HepG2 (cell line): ENCODE data around the gene CCDC106. TPM values are rescaled to one million over a fixed set of nuclear protein-coding genes. Genes with fewer than 3 reads are reported as not detected.
A peak's percentile ranks its signal among the peaks of the same experiment; 100 is the strongest.

Experiments used
- ATAC-seq: fragments of 200-7000 bp; cut with Tn5 transposase; 3 replicates; pipeline ENCODE4 v1.9.1; 2020; ENCODE audit warnings: mild to moderate bottlenecking, moderate library complexity
- BruUV-seq: library from RNA; stranded (reverse); fragments of 400-500 nt; replicated peaks from 2 replicates; lab custom pipeline; 2021; lab: Mats Ljungman, UMichigan
- CTCF ChIA-PET: fragments of 300-600 bp; formaldehyde crosslinking; extraction: SDS; loops from one replicate; lab custom pipeline; 2021; ENCODE audit warnings: low total read pairs, inconsistent platforms, low intra/inter-chr PET ratio; lab: Yijun Ruan, JAX
- POLR2A ChIA-PET: fragments of 350-600 bp; sonication (Branson Sonifier 250); formaldehyde crosslinking; loops from one replicate; lab custom pipeline; 2020; ENCODE audit warnings: antibody characterized with exemption, inconsistent platforms; lab: Yijun Ruan, JAX
- DNase-seq: peaks from one replicate; pipeline ENCODE4 v3.0.0-alpha.2; 2015; ENCODE audit warnings: low spot score
- FAIRE-seq: peaks from 3 replicates; lab custom pipeline; 2011; peaks lifted over from hg19 to GRCh38; lab: Jason Lieb, UNC
- H2AFZ ChIP-seq: one replicate; pipeline ENCODE4 v1.6.1; 2011; ENCODE audit warnings: low read length, inconsistent platforms
- H3K27ac ChIP-seq: fragments of 300-600 bp; 3 replicates; pipeline ENCODE4 v1.8.0; 2011; ENCODE audit warnings: mixed run types, mild to moderate bottlenecking, mixed read lengths, low read length, inconsistent platforms; ENCODE audit not compliant: insufficient read depth; ENCODE audit errors: extremely low read length
- H3K27me3 ChIP-seq, 2 experiments: fragments of 200-600 bp in 1 of 2; 2 replicates in 1 of 2; 3 replicates in 1 of 2; pipeline versions ENCODE4 v1.6.0 to v1.8.0; 2011; ENCODE audit warnings: low read length in 2 of 2, mild to moderate bottlenecking in 2 of 2, moderate library complexity in 2 of 2, inconsistent platforms in 1 of 2; ENCODE audit not compliant: insufficient read depth in 2 of 2, control insufficient read depth in 1 of 2
- H3K36me3 ChIP-seq, 2 experiments: fragments of 200-600 bp in 1 of 2; replicated peaks in 1 of 2; 2 replicates in 1 of 2; 3 replicates in 1 of 2; pipeline versions ENCODE4 v1.5.1 to v1.8.0; 2011; ENCODE audit warnings: low read length in 2 of 2, inconsistent platforms in 1 of 2; ENCODE audit not compliant: insufficient read depth in 2 of 2, control insufficient read depth in 1 of 2
- H3K4me1 ChIP-seq: 2 replicates; pipeline ENCODE4 v1.5.1; 2012; ENCODE audit warnings: low read length, inconsistent platforms; ENCODE audit not compliant: insufficient read depth
- H3K4me2 ChIP-seq: 2 replicates; pipeline ENCODE4 v1.6.0; 2011; ENCODE audit warnings: low read depth, low read length, inconsistent platforms
- H3K4me3 ChIP-seq, 3 experiments: fragments of 200-600 bp in 1 of 3; sonication (generic), shearing (Covaris generic) in 1 of 3; replicated peaks in 1 of 3; 2 replicates each; pipeline ENCODE4 v1.5.1; 2011 to 2016; ENCODE audit warnings: low read length in 3 of 3, inconsistent platforms in 2 of 3, low read depth in 2 of 3, mild to moderate bottlenecking in 2 of 3, control low read depth in 1 of 3, mixed read lengths in 1 of 3; ENCODE audit not compliant: insufficient read depth in 1 of 3
- H3K79me2 ChIP-seq: one replicate; pipeline ENCODE4 v1.6.1; 2011; ENCODE audit warnings: low read length, inconsistent platforms; ENCODE audit not compliant: insufficient read depth
- H3K9ac ChIP-seq: 2 replicates; pipeline ENCODE4 v1.6.0; 2011; ENCODE audit warnings: mild to moderate bottlenecking, low read depth, low read length, inconsistent platforms; ENCODE audit not compliant: insufficient read depth
- H3K9me3 ChIP-seq: 2 replicates; pipeline ENCODE4 v1.5.1; 2012; ENCODE audit warnings: mild to moderate bottlenecking, low read length
- H4K20me1 ChIP-seq: 2 replicates; pipeline ENCODE4 v1.6.0; 2011; ENCODE audit warnings: inconsistent platforms, mild to moderate bottlenecking, low read length, moderate library complexity; ENCODE audit not compliant: insufficient read depth
- CSRNP1 ChIP-seq: sonication (generic); formaldehyde crosslinking; IDR thresholded peaks from 2 replicates; pipeline ENCODE4 v1.8.1; 2023; ENCODE audit warnings: mild to moderate bottlenecking, missing genetic modification reagents
- FOSL1 ChIP-seq: sonication (generic); formaldehyde crosslinking; IDR thresholded peaks from 2 replicates; pipeline ENCODE4 v1.9.0; 2021; ENCODE audit warnings: missing genetic modification reagents, borderline replicate concordance
- MAX ChIP-seq: IDR thresholded peaks from 2 replicates; pipeline ENCODE4 v1.6.1; 2012; ENCODE audit warnings: inconsistent platforms
- POGZ ChIP-seq: sonication (generic); formaldehyde crosslinking; IDR thresholded peaks from 2 replicates; pipeline ENCODE4 v1.4.0; 2020; ENCODE audit warnings: mild to moderate bottlenecking, missing genetic modification reagents
- POLR2A ChIP-seq, 2 experiments: IDR thresholded peaks; 2 replicates each; pipeline ENCODE4 v1.6.1; 2011; ENCODE audit warnings: low read depth in 2 of 2, low read length in 2 of 2, mild to moderate bottlenecking in 1 of 2, moderate library complexity in 1 of 2; ENCODE audit not compliant: insufficient read depth in 1 of 2
- RFX3 ChIP-seq: IDR thresholded peaks from 2 replicates; pipeline ENCODE4 v1.6.1; 2016; ENCODE audit warnings: missing biosample characterization, missing genetic modification reagents
- RORA ChIP-seq: sonication (generic); formaldehyde crosslinking; IDR thresholded peaks from 2 replicates; pipeline ENCODE4 v1.5.0; 2020; ENCODE audit warnings: mild to moderate bottlenecking, missing genetic modification reagents, moderate library complexity
- TFAP4 ChIP-seq: sonication (generic); IDR thresholded peaks from 2 replicates; pipeline ENCODE4 v1.6.1; 2016; ENCODE audit warnings: low read depth, borderline replicate concordance
- ZC3H13 ChIP-seq: sonication (generic); formaldehyde crosslinking; IDR thresholded peaks from 2 replicates; pipeline ENCODE4 v1.8.1; 2023; ENCODE audit warnings: mild to moderate bottlenecking, missing genetic modification reagents, moderate library complexity
- ZFYVE20 ChIP-seq: sonication (generic); formaldehyde crosslinking; IDR thresholded peaks from 2 replicates; pipeline ENCODE4 v1.8.0; 2023; ENCODE audit warnings: low read depth, mild to moderate bottlenecking, moderate library complexity, missing genetic modification reagents, borderline replicate concordance
- ZMYM2 ChIP-seq: sonication (generic); formaldehyde crosslinking; IDR thresholded peaks from 2 replicates; pipeline ENCODE4 v1.8.0; 2022; ENCODE audit warnings: mild to moderate bottlenecking, missing genetic modification reagents
- ZNF121 ChIP-seq: sonication (generic); formaldehyde crosslinking; IDR thresholded peaks from 2 replicates; pipeline ENCODE4 v1.5.0; 2020; ENCODE audit warnings: mild to moderate bottlenecking, missing genetic modification reagents
- ZNF251 ChIP-seq: sonication (generic); formaldehyde crosslinking; IDR thresholded peaks from 2 replicates; pipeline ENCODE4 v1.9.0; 2021; ENCODE audit warnings: mild to moderate bottlenecking, missing genetic modification reagents
- ZNF263 ChIP-seq: sonication (generic); formaldehyde crosslinking; IDR thresholded peaks from 2 replicates; pipeline ENCODE4 v1.4.0; 2020; ENCODE audit warnings: missing genetic modification reagents
- ZNF264 ChIP-seq: sonication (generic); formaldehyde crosslinking; IDR thresholded peaks from 2 replicates; pipeline ENCODE4 v1.4.0; 2020; ENCODE audit warnings: missing genetic modification reagents
- ZSCAN5A ChIP-seq: sonication (generic); formaldehyde crosslinking; IDR thresholded peaks from 2 replicates; pipeline ENCODE4 v1.8.0; 2022; ENCODE audit warnings: mild to moderate bottlenecking, missing genetic modification reagents, borderline replicate concordance
- WGBS: methylation state at CpG from one replicate; pipeline ENCODE4 v1.1.6; 2017; ENCODE audit warnings: low lambda C conversion rate; 5-methylcytosine and 5-hydroxymethylcytosine counted together
- in situ Hi-C: cut with HindIII; loops from 2 replicates; pipeline ENCODE4 v1.10.0; 2017; ENCODE audit warnings: low pct_unique_long_range_greater_than_20kb; ENCODE audit not compliant: extremely low pct_ligation_motif_present
- intact Hi-C: fragments of 100-400 bp; cut with micrococcal nuclease; formaldehyde crosslinking; loops from one replicate; pipeline ENCODE4 v1.10.0; 2022; ENCODE audit not compliant: unreplicated experiment
- polyA plus RNA-seq, 8 experiments: library from polyadenylated mRNA; depleted of rRNA in 3 of 8; stranded (reverse) in 7 of 8; unstranded in 1 of 8; fragments of >200 nt; fragmentation: Illumina TruSeq in 4 of 8; extraction: Trizol in 4 of 8; gene quantifications; 2 replicates each; pipeline versions ENCODE4 v1.2.1 to v1.2.3, GENCODE V29; 2011 to 2016; ENCODE audit warnings: low read depth in 4 of 8, missing spikeins in 1 of 8, mixed read lengths in 1 of 8; ENCODE audit not compliant: insufficient read depth in 1 of 8
- total RNA-seq, 5 experiments: library from RNA; depleted of rRNA; stranded (reverse); fragments of >200 nt; fragmentation: Illumina TruSeq; extraction: Trizol; gene quantifications; 2 replicates each; pipeline ENCODE4 v1.2.3, GENCODE V29; 2016; ENCODE audit warnings: low read depth in 1 of 5

Gene CCDC106
- total and polyA plus RNA-seq, 2 of the 13 experiments (the other 11 are each of a cell fraction or from before 2014, with no cell fraction given), result 4.7 to 8.8 TPM

- in situ Hi-C loops, result no loop called here
- POLR2A ChIA-PET, result interaction anchor here (0.7 to 1.1 kb wide), 5 partner anchors 9 to 185 kb away, joined by 3 to 5 read pairs (median 4); partner anchors contain the start of gene ZNF628
- Histone ChIP-seq H3K4me3 (peak overlapping the region; percentile 78 to 96 (median 96)), H4K20me1 (no peaks in the 10 kb centered on the region), H3K4me1 (peaks cover 51% of the 10 kb centered on the region), H3K79me2 (peaks cover 34% of the 10 kb centered on the region), H3K9ac (peak overlapping the region; percentile 86), H3K36me3 (peaks cover 0 to 10% of the 10 kb centered on the region in 2 experiments; a peak in 2 of 5 replicates), H2AFZ (no peak overlapping the region), H3K27me3 (no peaks in the 10 kb centered on the region; a peak in 1 of 5 replicates)
- intact Hi-C loops, result no loop called here
- CTCF ChIA-PET, result no interaction called here
- no TSS peak for BruUV-seq
- TF ChIP-seq CSRNP1, result peak; percentile 23; the same call in 1 of the 2 replicates
- TF ChIP-seq ZFYVE20, result 0 out of 2 replicates have a peak, but pooled peaks have one; percentile 24
- TF ChIP-seq ZNF263 (CRISPR knock-in tag), result no peak
- TF ChIP-seq POGZ, result no peak
- no peak for TF ChIP-seq ZNF264 (CRISPR knock-in tag)
- no peak for TF ChIP-seq ZNF251
- TF ChIP-seq ZNF121, result no peak
- TF ChIP-seq RFX3 (CRISPR knock-in tag), result no peak
- 0 out of 2 replicates have a peak, but pooled peaks have one; percentile 7 for TF ChIP-seq TFAP4
- TF ChIP-seq POLR2A (IDR thresholded peaks at IDR 0.05; ENCODE audit: insufficient read depth in 1 of 2, low read depth in 2 of 2, low read length in 2 of 2), result 0 out of 4 replicates have a peak, but pooled peaks of 1 of the 2 experiments have one; percentile 14
- peak; percentile 7; the same call in 1 of the 2 replicates for TF ChIP-seq ZC3H13 (CRISPR knock-in tag)
- no peak for TF ChIP-seq RORA (CRISPR knock-in tag)
- no peak for TF ChIP-seq FOSL1 (CRISPR knock-in tag)
- TF ChIP-seq MAX, result no peak
- TF ChIP-seq ZSCAN5A (CRISPR knock-in tag), result no peak
- no peak for TF ChIP-seq ZMYM2 (CRISPR knock-in tag)
- TF ChIP-seq, all 625 proteins: peak for 5
- no peaks in the 10 kb centered on the region for H3K9me3 ChIP-seq
- ATAC-seq (no peak), DNase-seq (no peak), FAIRE-seq (no peak)
- WGBS, result 76% methylated on average over 11 of the region's 14 CpGs
- peak overlapping the region; percentile 76 for H3K27ac ChIP-seq
- peak overlapping the region; percentile 82 for H3K4me2 ChIP-seq
These were observed 902 bp upstream of the CCDC106 start for GRCh38 chr19:55646889-55647731.
